IMR-90 (cell line): ENCODE results near the gene CDH13. TPM values are rescaled to one million over a fixed set of nuclear protein-coding genes. Genes with fewer than 3 reads are reported as not detected.

Experiments used
- ATAC-seq: fragments of 200-7000 bp; cut with Tn5 transposase; 2 replicates; pipeline ENCODE4 v1.9.1; 2020; ENCODE audit warnings: low read depth, mild to moderate bottlenecking, moderate library complexity
- BruUV-seq: library from RNA; stranded (reverse); fragments of 400-500 nt; replicated peaks from 2 replicates; lab custom pipeline; 2021; lab: Mats Ljungman, UMichigan
- CTCF ChIA-PET: fragments of 300-600 bp; formaldehyde crosslinking; extraction: SDS; loops from one replicate; lab custom pipeline; 2021; ENCODE audit warnings: antibody characterized with exemption; lab: Yijun Ruan, JAX
- POLR2A ChIA-PET: fragments of 300-600 bp; sonication (Branson Sonifier 250); formaldehyde crosslinking; loops from one replicate; lab custom pipeline; 2022; ENCODE audit warnings: antibody characterized with exemption; ENCODE audit not compliant: unreplicated experiment; lab: Charles Lee
- DNase-seq: peaks from one replicate; pipeline ENCODE4 v3.0.0; 2013
- H2AFZ ChIP-seq: replicated peaks from 2 replicates; pipeline ENCODE3; 2013; ENCODE audit warnings: low read length, mild to moderate bottlenecking; ENCODE audit not compliant: poor library complexity
- H2AK5ac ChIP-seq: 2 replicates; pipeline ENCODE4 v1.6.1; 2013; ENCODE audit warnings: low read depth, low read length, inconsistent platforms
- H2AK9ac ChIP-seq: replicated peaks from 2 replicates; pipeline ENCODE3; 2013; ENCODE audit warnings: mild to moderate bottlenecking, low read depth, low read length, moderate library complexity; ENCODE audit not compliant: poor library complexity
- H2BK120ac ChIP-seq: 2 replicates; pipeline ENCODE4 v1.6.1; 2013; ENCODE audit warnings: low read depth, low read length, inconsistent platforms
- H2BK15ac ChIP-seq: 3 replicates; pipeline ENCODE4 v1.6.1; 2013; ENCODE audit warnings: low read depth, low read length, inconsistent platforms
- H2BK20ac ChIP-seq: 2 replicates; pipeline ENCODE4 v1.6.1; 2013; ENCODE audit warnings: low read depth, mild to moderate bottlenecking, inconsistent platforms, low read length, moderate library complexity
- H2BK5ac ChIP-seq: 2 replicates; pipeline ENCODE4 v1.6.1; 2013; ENCODE audit warnings: mild to moderate bottlenecking, low read depth, low read length, inconsistent platforms; ENCODE audit not compliant: poor library complexity, severe bottlenecking
- H3K14ac ChIP-seq: replicated peaks from 2 replicates; pipeline ENCODE4 v1.6.1; 2013; ENCODE audit warnings: low read depth, low read length, inconsistent platforms
- H3K18ac ChIP-seq: 2 replicates; pipeline ENCODE4 v1.6.1; 2013; ENCODE audit warnings: low read depth, low read length, control low read depth
- H3K23ac ChIP-seq: 2 replicates; pipeline ENCODE4 v1.6.1; 2013; ENCODE audit warnings: low read depth, low read length, inconsistent platforms
- H3K27ac ChIP-seq: 2 replicates; pipeline ENCODE4 v1.5.1; 2013; ENCODE audit warnings: mild to moderate bottlenecking, control low read depth, low read length; ENCODE audit not compliant: insufficient read depth
- H3K27me3 ChIP-seq: 2 replicates; pipeline ENCODE4 v1.6.1; 2013; ENCODE audit warnings: low read length; ENCODE audit not compliant: control insufficient read depth, insufficient read depth
- H3K36me3 ChIP-seq: 2 replicates; pipeline ENCODE4 v1.6.1; 2013; ENCODE audit warnings: low read length, mixed read lengths; ENCODE audit not compliant: control insufficient read depth, insufficient read depth
- H3K4ac ChIP-seq: 2 replicates; pipeline ENCODE4 v1.6.1; 2013; ENCODE audit warnings: low read depth, low read length, inconsistent platforms
- H3K4me1 ChIP-seq: 2 replicates; pipeline ENCODE4 v1.6.1; 2013; ENCODE audit warnings: low read length, mixed read lengths; ENCODE audit not compliant: control insufficient read depth, insufficient read depth
- H3K4me2 ChIP-seq: 2 replicates; pipeline ENCODE4 v1.6.1; 2013; ENCODE audit warnings: low read depth, mild to moderate bottlenecking, control low read depth, low read length, moderate library complexity
- H3K4me3 ChIP-seq: 2 replicates; pipeline ENCODE4 v1.5.1; 2013; ENCODE audit warnings: low read depth, mild to moderate bottlenecking, control low read depth, low read length, moderate library complexity; ENCODE audit not compliant: insufficient read depth
- H3K56ac ChIP-seq: 2 replicates; pipeline ENCODE4 v1.6.1; 2013; ENCODE audit warnings: low read length, inconsistent platforms; ENCODE audit not compliant: insufficient read depth; ENCODE audit errors: extremely low read depth
- H3K79me1 ChIP-seq, 2 experiments: 2 replicates each; pipeline ENCODE4 v1.6.1; 2013; ENCODE audit warnings: low read length in 2 of 2, inconsistent platforms in 1 of 2, low read depth in 1 of 2
- H3K9ac ChIP-seq: 2 replicates; pipeline ENCODE4 v1.6.1; 2013; ENCODE audit warnings: low read depth, low read length, control low read depth
- H3K9me1 ChIP-seq: 2 replicates; pipeline ENCODE4 v1.6.1; 2013; ENCODE audit warnings: low read length, inconsistent platforms; ENCODE audit not compliant: insufficient read depth
- H3K9me3 ChIP-seq: 2 replicates; pipeline ENCODE4 v1.6.1; 2013; ENCODE audit warnings: low read length; ENCODE audit not compliant: control insufficient read depth, insufficient read depth
- H4K20me1 ChIP-seq: 2 replicates; pipeline ENCODE4 v1.6.1; 2013; ENCODE audit warnings: low read length, inconsistent platforms; ENCODE audit not compliant: insufficient read depth
- H4K5ac ChIP-seq: 2 replicates; pipeline ENCODE4 v1.6.1; 2013; ENCODE audit warnings: mild to moderate bottlenecking, low read depth, low read length, control low read depth
- H4K8ac ChIP-seq, 2 experiments: 2 replicates each; pipeline ENCODE4 v1.6.1; 2013; ENCODE audit warnings: low read depth in 2 of 2, low read length in 2 of 2, control low read depth in 1 of 2, inconsistent platforms in 1 of 2
- H4K91ac ChIP-seq: 2 replicates; pipeline ENCODE4 v1.6.1; 2013; ENCODE audit warnings: low read depth, low read length, inconsistent platforms; ENCODE audit not compliant: insufficient read depth
- BHLHE40 ChIP-seq: fragments of 150-350 bp; IDR thresholded peaks from 2 replicates; pipeline ENCODE4 v1.6.1; 2016; ENCODE audit warnings: mild to moderate bottlenecking, low read depth, low read length
- CEBPB ChIP-seq: IDR thresholded peaks from 2 replicates; pipeline ENCODE4 v1.6.1; 2012; ENCODE audit warnings: low read depth, low read length, improper control_type of control experiment
- CHD1 ChIP-seq: IDR thresholded peaks from 2 replicates; pipeline ENCODE4 v1.6.1; 2012; ENCODE audit warnings: low read depth, low read length, improper control_type of control experiment
- CTCF ChIP-seq: conservative IDR thresholded peaks from 2 replicates; pipeline ENCODE4 v1.5.1; 2012; ENCODE audit warnings: mild to moderate bottlenecking, low read depth, low read length, improper control_type of control experiment
- ELK1 ChIP-seq: fragments of 150-350 bp; IDR thresholded peaks from 2 replicates; pipeline ENCODE4 v1.6.1; 2016; ENCODE audit warnings: low read depth, mild to moderate bottlenecking, low read length, moderate library complexity, borderline replicate concordance
- FOS ChIP-seq: fragments of 150-350 bp; IDR thresholded peaks from 2 replicates; pipeline ENCODE4 v1.6.1; 2016; ENCODE audit warnings: low read depth, low read length
- MAFK ChIP-seq: IDR thresholded peaks from 2 replicates; pipeline ENCODE4 v1.6.1; 2012; ENCODE audit warnings: low read depth, low read length, improper control_type of control experiment
- MAZ ChIP-seq: IDR thresholded peaks from 2 replicates; pipeline ENCODE4 v1.6.1; 2012; ENCODE audit warnings: low read depth, mild to moderate bottlenecking, low read length, improper control_type of control experiment, moderate library complexity, borderline replicate concordance
- MXI1 ChIP-seq: IDR thresholded peaks from 2 replicates; pipeline ENCODE4 v1.6.1; 2012; ENCODE audit warnings: low read depth, mild to moderate bottlenecking, low read length, moderate library complexity, borderline replicate concordance
- NFE2L2 ChIP-seq: fragments of 150-350 bp; IDR thresholded peaks from 2 replicates; pipeline ENCODE4 v1.6.1; 2016; ENCODE audit warnings: low read depth, mild to moderate bottlenecking, low read length
- POLR2A ChIP-seq: IDR thresholded peaks from 2 replicates; pipeline ENCODE4 v1.6.1; 2012; ENCODE audit warnings: mild to moderate bottlenecking, low read depth, low read length
- RAD21 ChIP-seq: IDR thresholded peaks from 2 replicates; pipeline ENCODE4 v1.6.1; 2012; ENCODE audit warnings: low read length, improper control_type of control experiment
- RCOR1 ChIP-seq: IDR thresholded peaks from 2 replicates; pipeline ENCODE4 v1.6.1; 2012; ENCODE audit warnings: mild to moderate bottlenecking, low read length, improper control_type of control experiment; ENCODE audit not compliant: insufficient replicate concordance
- RFX5 ChIP-seq: IDR thresholded peaks from 2 replicates; pipeline ENCODE4 v1.8.0; 2012; ENCODE audit warnings: low read depth, mild to moderate bottlenecking, low read length, moderate library complexity
- SMC3 ChIP-seq: fragments of 150-350 bp; IDR thresholded peaks from 2 replicates; pipeline ENCODE4 v1.6.1; 2016; ENCODE audit warnings: low read depth, mild to moderate bottlenecking, antibody characterized with exemption, low read length, moderate library complexity
- USF2 ChIP-seq: fragments of 150-350 bp; IDR thresholded peaks from 2 replicates; pipeline ENCODE4 v1.6.1; 2017; ENCODE audit warnings: mild to moderate bottlenecking, antibody characterized with exemption, low read length, low read depth
- WGBS, 2 experiments: methylation state at CpG; one replicate each; pipeline versions ENCODE4 v1.1.5 to v1.1.7; 2013; ENCODE audit warnings: missing lambda C conversion rate in 2 of 2; ENCODE audit not compliant: insufficient read length in 1 of 2; ENCODE audit errors: extremely low coverage in 2 of 2; 5-methylcytosine and 5-hydroxymethylcytosine counted together
- dilution Hi-C: fragments of 300-500 bp; cut with HindIII; formaldehyde crosslinking; loops from one replicate; pipeline ENCODE4 v1.14.3; 2018; ENCODE audit warnings: low sequenced_read_pairs; ENCODE audit not compliant: unreplicated experiment
- in situ Hi-C: fragments of 300-500 bp; cut with MboI; formaldehyde crosslinking; loops from 3 replicates; pipeline ENCODE4 v1.14.3; 2019; ENCODE audit warnings: low sequenced_read_pairs, inconsistent platforms, mixed read lengths
- intact Hi-C: fragments of 100-400 bp; cut with micrococcal nuclease; formaldehyde crosslinking; loops from 2 replicates; pipeline ENCODE4 v1.10.0; 2022
- polyA plus RNA-seq, 3 experiments: library from polyadenylated mRNA; depleted of rRNA; stranded (reverse); fragments of >200 nt; gene quantifications; 2 replicates each; pipeline ENCODE4 v1.2.3, GENCODE V29; 2012; ENCODE audit warnings: low replicate concordance in 1 of 3
- total RNA-seq: library from RNA; depleted of rRNA; stranded (reverse); fragments of >200 nt; gene quantifications from 2 replicates; pipeline ENCODE4 v1.2.3, GENCODE V29; 2012

Gene CDH13
- total and polyA plus RNA-seq, 2 of the 4 experiments (the other 2 are of a cell fraction), result 61.6 to 74.7 TPM

- Histone ChIP-seq H2BK20ac (no peak overlapping the region), H4K5ac (no peak overlapping the region), H3K4me2 (no peak overlapping the region), H3K9ac (no peak overlapping the region), H3K23ac (no peak overlapping the region), H3K4me3 (no peak overlapping the region), H3K79me1 (no peaks in the 10 kb centered on the region), H3K9me1 (no peaks in the 10 kb centered on the region), H3K9me3 (no peaks in the 10 kb centered on the region), H4K91ac (no peak overlapping the region), H4K20me1 (no peaks in the 10 kb centered on the region), H2BK120ac (no peak overlapping the region), H3K36me3 (no peaks in the 10 kb centered on the region), H3K56ac (no peak overlapping the region), H3K27me3 (peaks cover 17% of the 10 kb centered on the region), H2AK9ac (no peak overlapping the region), H4K8ac (no peak overlapping the region), H2BK15ac (no peak overlapping the region), H2AK5ac (no peak overlapping the region), H3K4me1 (peaks cover 2% of the 10 kb centered on the region; the same call in 1 of the 2 replicates), H3K4ac (no peak overlapping the region), H2AFZ (no peak overlapping the region), H3K18ac (no peak overlapping the region), H3K14ac (no peak overlapping the region), H3K27ac (no peak overlapping the region), H2BK5ac (no peak overlapping the region)
- ATAC-seq, result no peak
- dilution Hi-C loops, result no loop called here
- in situ Hi-C loops, result no loop called here
- ChIA-PET POLR2A (no interaction called here), CTCF (no interaction called here)
- no peak for TF ChIP-seq SMC3
- no peak for TF ChIP-seq RAD21
- TF ChIP-seq USF2, result no peak
- TF ChIP-seq RCOR1, result no peak
- TF ChIP-seq MAFK, result no peak
- no peak for TF ChIP-seq FOS
- TF ChIP-seq CHD1, result no peak
- no peak for TF ChIP-seq MAZ
- no peak for TF ChIP-seq POLR2A
- no peak for TF ChIP-seq BHLHE40
- no peak for TF ChIP-seq NFE2L2
- TF ChIP-seq CEBPB, result no peak
- no peak for TF ChIP-seq RFX5
- TF ChIP-seq CTCF, result no peak
- no peak for TF ChIP-seq MXI1
- TF ChIP-seq ELK1, result no peak
- intact Hi-C loops, result loop anchor here (5.0 kb wide), 1 partner anchor 121 kb away; the partner anchor contains the start of gene HSBP1
- no peak for DNase-seq
- no CpG with 5 or more reads among the region's 3 CpGs for WGBS, 2 experiments
- no TSS peak for BruUV-seq
These were observed 1060.0 kb downstream of the CDH13 start for GRCh38 chr16:83686726-83687125.
